ENCODE measurements around the gene CD48.

CD48 gene

DNA sequence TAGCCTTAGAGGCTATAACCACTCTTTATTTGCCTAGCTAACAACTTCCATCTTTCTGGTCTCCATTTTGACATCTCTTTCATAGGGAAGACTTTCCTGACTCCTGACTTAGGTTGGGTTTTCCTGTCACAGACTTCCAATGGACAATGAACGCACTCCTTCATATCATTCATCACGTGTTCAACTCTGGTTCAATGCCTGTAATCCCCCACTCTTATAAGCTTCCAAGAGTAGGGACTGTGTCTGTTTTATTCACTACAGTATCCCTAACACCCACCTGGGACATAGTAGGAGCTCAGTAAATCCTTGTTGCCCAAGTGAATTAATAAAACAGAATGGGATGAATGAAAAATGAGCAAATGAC, 69.4 kb downstream of the CD48 start:
- Histone ChIP-seq H3K27ac (peak overlapping the region in 6 of 21 experiments; percentile 20 to 95 (median 60)), H3K4me3 (peak overlapping the region in 1 of 7 experiments; percentile 0)

DNA sequence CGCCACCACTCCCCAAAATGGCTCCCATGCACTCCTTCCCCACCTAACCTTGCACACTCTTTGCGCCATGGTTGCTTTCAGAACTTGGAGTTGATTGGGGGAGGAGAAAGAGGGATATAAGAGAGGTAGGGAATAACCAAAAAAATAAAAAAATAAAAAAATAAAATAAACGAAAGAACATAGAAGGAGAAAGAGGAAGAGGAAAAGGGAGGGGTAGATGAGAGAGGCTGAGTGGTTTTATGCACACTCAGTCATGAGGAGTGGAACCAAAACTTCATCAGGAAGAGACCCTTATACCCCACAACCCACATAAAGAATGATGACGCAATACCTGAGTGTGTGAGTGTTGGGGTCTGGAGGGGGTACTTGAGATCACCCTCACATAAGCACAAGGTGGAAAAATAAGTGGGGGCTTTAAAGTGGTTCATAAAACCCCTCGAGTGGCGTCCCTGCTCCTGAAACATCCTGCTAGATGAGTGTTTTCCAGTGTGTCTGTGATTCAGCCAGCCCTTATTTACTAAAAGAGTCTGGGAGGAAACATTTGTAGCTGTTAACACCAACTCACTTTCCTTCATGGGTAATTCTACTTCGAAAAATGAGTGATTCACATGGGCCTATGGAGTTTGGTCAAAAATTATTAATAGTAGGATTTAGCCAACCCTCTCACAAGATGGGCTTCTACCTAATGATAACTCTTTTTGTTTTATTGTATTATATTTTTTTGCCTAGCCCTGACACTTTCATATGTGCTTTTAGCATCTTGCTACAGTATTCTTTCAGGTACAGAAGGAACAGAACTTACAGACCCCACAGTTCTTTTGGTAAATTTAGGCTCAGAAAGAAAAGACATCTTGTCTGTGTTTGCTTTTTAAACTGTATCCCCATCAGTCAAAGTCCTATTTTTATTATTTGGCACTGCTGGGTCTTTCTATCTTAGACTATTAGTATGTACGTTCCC, 70.0 kb downstream of the CD48 start:
- H3K4me3 ChIP-seq: peak overlapping the region in 1 of 7 experiments; percentile 0
- peak overlapping the region in 11 of 21 experiments; percentile 5 to 95 (median 54) for H3K27ac ChIP-seq

DNA sequence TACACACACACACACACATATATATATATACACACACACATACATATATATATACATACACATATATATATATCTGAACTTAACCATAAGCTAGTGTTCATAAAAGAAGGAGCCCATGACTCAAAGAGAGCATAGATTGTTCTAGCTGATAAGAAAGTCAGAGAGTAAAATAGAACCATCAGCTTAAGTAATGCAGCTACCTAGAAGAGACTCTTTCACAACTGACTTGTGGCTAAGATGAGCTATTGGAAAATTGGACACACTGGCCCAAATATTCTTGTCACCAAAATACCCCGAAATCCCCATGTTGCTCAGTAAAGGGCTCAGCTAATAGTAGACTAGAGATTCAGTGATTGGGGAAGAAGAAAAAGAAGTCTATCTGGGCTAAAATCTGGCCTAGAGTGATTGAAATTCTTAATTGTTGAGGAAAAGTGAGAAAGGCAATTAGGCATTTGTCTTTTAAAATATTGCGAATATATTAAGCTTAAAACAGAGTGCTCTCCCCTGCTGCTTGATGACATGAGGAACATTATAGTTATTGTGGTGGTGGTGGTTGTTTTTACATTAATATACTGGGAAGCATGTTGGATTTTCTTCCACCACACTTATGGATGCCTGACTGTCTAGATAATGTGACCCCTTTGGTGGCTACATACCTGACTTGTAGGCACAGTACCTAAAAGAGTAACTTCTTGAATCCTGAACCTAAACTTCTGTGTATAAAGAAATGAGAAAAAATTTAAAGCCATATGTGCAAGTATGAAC, 71.1 kb downstream of the CD48 start:
- no peak overlapping the region for H3K4me3 ChIP-seq
- H3K27ac ChIP-seq: peak overlapping the region in 6 of 21 experiments; percentile 5 to 95 (median 60)

DNA sequence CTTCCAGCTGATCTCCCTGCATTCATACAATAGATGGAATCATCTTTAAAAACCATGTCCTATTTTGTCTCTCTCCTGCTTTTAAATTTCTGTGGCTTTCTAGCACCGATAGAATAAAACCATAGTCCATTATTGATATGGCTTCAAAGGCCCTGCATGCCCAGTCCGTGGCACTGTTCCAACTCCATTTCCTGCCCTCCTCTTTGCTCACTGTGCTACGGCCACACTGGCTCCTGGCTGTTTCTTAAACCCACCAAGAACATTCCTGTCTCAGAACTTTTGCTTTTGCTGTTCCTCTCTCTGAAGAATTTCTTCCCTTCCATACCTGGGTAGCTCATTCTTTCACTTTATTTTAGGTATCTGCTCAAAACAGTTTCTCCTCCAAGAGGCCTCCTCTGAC, 72.0 kb downstream of the CD48 start:
- H3K4me3 ChIP-seq: no peak overlapping the region
- peak overlapping the region in 9 of 21 experiments; percentile 15 to 87 (median 58) for H3K27ac ChIP-seq

DNA sequence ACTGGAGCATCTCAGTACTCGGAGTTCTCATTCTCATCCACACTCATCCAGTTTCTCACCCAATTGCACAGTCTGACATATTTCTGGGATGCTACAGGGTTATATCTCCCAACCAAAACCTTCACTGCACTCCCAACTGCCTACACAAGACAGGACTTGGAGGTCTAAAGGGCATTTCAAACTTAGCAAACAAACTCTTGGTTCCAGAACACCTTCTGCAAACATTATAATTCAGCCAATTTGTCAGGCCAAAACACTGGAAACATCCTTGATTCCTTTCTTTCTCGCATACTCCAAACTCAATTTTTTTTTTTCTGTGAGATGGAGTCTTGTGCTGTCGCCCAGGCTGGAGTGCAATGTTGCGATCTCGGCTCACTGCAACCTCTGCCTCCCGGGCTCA, 72.7 kb downstream of the CD48 start:
- peak overlapping the region in 10 of 21 experiments; percentile 0 to 87 (median 56) for H3K27ac ChIP-seq
- no peak overlapping the region for H3K4me3 ChIP-seq

DNA sequence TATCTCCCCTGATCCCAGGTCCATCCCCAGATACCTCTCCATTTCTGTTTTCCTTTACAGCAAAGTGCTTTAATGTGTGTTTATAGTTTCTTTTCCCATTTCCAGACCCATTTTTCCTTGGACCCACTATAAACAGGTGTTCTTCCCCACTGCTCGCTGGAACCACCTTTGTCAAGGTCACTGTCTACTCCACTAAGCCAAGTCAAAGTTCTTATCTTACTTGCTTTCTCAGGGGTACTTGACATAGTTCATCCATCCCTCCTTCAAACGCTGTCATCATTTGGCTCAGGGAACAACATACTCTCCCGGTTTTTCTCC, 73.1 kb downstream of the CD48 start:
- Histone ChIP-seq H3K4me3 (no peak overlapping the region), H3K27ac (peak overlapping the region in 11 of 21 experiments; percentile 0 to 87 (median 55))

DNA sequence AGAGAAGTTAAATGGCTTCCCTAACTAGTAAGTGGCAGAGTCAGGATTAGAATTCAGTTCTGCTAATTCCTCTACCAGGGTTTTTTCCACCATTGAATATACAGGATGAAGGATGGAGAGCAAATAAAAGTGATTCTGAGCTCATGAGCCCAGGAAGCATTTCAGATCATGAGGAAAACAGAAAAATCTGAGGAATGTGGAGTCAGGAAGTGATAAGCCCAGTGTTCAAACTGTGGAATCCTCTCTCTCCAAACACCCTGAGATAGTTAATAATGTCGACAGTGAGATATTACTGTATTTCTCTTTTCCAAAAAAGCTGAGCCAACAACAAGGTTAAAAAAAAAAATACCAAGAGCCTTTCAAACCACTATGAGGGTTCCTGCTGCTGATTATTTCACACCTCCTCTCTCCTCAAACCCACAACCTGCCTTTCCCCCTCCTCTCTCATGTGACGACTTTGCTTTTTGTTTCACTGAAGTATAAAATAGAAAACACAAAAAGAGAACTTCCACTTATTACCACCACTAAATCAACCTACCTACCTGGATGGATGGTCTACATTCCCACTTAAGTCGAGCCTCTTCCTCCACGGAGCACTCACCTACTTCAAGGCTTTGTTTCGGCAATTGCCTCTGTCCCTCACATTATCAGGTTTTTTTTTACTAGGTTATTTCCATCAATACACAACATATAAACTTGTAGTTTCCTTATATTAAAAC, 73.6 kb downstream of the CD48 start:
- peak overlapping the region in 1 of 7 experiments; percentile 8 for H3K4me3 ChIP-seq
- peak overlapping the region in 10 of 21 experiments; percentile 0 to 87 (median 56) for H3K27ac ChIP-seq

DNA sequence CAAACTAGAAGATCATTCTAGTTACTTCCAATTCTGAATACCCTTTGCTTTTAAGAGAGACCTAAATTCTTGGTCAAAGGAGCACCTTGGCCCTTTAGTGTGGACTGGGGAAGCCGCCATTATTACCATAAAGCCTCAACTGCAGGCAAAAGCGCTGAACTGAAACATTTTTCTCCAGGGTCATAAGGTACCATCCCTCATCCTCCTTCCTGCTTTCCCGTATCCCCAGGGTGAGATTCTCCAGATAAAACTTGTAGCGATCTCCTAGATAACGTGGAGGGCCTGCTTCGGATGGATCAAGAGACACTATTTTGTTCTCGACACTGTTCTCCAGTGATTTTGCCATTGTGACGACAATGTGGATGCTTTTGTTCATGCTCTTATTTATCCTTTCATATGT, 74.6 kb downstream of the CD48 start:
- Histone ChIP-seq H3K27ac (peak overlapping the region in 3 of 21 experiments; percentile 55 to 87 (median 78)), H3K4me3 (no peak overlapping the region)

DNA sequence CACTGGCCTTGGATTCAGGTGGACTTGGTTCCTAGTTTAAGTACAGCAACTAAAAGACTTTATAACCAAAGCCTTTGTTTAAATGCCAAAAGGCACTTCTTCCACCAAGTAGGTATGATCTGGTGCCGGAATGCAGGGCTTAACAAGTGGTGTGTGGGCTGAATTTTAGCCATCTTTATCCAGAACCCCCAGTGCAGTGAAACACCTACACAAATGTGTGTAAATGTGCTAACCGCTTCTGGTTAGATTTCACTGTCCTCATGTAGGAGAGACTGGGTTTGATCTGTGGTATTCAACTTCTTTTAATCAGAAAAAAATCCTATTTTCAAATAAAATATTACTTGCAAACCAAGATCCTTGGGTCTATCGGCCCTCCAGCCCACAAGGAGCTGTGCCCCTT, 75.1 kb downstream of the CD48 start:
- Histone ChIP-seq H3K4me3 (no peak overlapping the region), H3K27ac (peak overlapping the region in 3 of 21 experiments; percentile 15 to 87 (median 18))

DNA sequence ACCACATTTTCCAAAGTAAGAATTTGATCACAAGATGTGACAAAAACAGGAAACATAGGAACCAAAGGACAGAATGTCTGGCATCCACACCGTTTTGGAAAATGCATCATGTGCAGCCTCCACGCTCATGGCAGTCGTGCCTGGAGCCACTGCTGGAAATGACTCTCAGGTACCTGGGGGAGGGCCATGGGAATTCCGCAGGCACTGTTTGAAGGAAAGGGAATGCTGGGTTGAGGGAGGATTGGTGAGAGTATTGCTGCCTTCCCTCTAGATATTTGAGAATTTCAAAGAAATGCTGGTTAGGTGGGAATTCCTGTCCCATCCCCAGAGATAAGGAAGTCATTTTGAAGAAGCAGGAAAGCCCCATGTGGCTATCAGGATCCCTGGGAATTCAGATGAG, 75.5 kb downstream of the CD48 start:
- Histone ChIP-seq H3K27ac (peak overlapping the region in 3 of 21 experiments; percentile 15 to 87 (median 18)), H3K4me3 (no peak overlapping the region)

DNA sequence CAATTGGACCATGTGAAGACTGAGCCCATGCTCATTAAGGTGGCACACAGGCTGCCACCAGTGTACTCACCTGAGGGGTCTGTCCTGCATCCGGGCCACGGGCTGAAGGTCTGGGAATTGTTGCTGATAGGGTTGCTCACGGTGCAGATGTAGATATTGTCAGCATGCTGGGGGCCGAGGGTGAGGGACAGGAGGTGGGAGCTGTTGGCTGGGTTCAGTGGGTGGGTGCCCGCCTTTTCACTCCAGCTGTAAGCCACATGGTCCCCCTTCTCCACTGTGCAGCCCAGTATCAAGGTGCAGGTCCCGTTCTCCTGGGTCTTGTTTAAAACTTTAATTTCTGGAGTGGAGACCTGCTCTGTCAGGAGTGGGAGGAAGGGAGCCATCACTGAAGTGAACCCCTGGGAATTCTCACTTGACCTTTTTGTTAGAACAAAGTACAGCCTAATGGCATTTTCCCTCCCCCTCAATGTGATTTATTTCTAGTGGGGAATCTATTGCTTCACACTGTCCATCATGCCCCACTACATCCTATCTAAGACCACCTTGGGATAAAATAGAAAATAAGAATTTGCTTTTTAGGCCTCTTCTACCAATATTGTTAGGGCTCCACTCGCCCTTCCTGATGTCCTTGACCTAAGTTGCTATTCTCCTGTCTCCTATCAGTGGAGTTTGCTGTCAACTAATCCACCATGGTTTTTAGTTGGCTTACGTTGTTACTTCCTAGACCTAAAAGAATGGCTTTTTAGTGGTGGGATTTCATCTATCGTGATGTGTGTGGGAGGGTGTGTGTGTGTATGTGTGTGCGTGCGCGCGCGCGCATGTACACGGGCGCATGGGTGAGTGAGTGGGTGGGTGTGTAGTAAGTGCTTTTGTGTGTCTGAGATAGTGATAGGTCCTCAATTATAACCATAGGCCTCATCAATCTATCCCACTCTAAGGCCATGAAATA, 76.8 kb downstream of the CD48 start:
- H3K27ac ChIP-seq: peak overlapping the region in 2 of 21 experiments; percentile 1 to 74
- H3K4me3 ChIP-seq: no peak overlapping the region

DNA sequence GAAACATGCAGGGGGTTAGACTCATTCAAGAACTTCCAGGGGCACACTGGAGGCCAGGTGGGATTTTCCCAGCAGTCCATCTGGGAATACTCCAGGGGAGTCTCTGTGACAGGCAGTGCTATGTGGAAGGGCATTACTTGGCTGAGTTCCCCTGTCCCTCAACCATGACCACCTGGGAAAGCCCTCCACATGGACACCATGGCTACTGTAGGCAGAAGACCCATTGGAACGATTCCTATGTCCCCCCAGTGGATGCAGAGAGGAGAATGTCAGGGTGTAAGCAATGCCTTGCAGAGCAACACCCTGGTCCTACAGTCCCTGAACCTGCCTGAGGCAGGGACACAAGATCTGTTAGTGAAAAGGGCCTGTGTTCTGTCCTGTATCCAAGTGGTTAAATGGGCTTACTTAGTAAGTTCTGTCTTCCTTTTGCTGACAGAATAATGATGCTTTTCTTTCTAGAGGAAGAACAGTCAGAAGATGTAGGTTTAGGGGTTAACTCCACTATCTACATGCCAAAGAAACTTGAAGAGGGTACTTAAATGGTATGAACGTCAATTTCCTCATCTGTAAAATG, 78.2 kb downstream of the CD48 start:
- no peak overlapping the region for H3K4me3 ChIP-seq
- peak overlapping the region in 3 of 21 experiments; percentile 11 to 74 (median 25) for H3K27ac ChIP-seq

DNA sequence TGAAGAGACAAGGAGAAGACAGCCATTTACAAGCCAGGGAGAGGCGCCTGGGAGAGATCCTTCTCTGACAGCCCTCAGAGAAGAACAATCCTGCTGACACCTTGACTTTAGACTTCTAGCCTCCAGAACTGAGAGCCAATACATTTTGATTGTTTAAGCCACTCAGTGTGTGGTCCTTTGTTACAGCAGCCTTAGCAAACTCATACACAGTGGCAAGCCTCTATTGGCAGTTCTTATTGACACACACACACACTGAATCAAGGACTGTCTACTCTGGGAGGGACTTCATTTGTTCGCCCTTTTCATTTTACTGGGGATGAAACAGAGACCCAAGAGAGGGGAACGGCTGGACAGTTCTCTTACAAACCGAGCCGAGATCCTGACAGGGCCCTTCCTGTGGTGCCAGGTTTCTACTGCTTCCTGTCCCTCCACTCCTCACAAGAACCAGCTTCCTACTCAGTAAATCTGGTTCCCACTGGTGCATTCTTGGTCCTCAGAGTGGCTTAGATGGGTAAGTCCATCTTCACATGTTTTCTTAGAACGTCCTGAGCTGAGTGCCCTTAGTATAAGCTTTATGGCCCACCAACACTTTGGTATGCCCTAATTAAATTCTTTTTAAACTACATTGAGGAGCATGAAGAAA, 79.5 kb downstream of the CD48 start:
- H3K27ac ChIP-seq: peak overlapping the region in 5 of 21 experiments; percentile 1 to 74 (median 20)

DNA sequence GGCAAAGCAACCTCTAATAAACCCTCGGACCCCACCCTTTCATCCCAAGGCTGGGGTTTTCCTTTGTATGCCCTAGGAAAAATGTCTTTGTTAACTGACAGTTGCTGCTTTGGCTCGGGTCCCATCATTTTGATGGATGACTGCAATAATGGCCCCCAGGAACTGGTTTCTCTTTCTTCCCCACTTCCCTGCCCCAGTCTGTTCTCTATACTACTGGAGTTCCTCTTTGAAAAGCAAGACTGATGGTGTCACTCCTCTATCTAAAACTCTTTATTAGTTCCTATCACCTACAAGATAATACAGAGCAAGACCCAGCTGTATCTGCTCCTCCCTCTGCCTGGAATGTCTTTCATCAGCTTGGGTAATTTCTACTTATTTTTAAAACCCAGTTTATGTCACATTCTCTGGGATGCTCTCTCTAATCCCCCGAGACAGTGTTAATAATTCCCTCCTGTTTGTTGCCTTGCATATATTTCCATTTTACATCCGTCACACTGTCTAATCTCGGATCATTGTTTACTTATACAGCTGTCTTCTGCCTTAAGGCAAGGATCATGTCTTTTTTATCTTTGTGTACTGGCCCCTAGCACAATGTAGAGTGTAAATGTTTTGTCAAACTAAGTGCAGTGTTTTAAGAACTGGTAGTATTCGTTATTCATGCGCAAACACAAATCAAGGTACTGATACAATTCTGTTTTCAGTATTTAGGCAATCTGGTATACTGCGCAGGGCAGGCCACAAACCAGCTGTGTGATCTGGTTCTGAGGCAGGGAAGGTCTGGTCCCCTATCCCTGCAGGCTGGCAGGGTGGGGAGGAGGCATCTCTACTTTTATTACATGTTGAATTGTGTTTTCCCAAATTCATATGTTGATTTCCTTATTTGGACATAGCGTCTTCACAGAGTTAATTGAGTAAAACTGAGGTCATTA, 80.8 kb downstream of the CD48 start:
- Histone ChIP-seq H3K27ac (peak overlapping the region in 3 of 21 experiments; percentile 69 to 84 (median 80)), H3K4me3 (no peak overlapping the region)

More for the DNA sequence above, 79.5 kb downstream of the CD48 start:
- no peak overlapping the region for H3K4me3 ChIP-seq

DNA sequence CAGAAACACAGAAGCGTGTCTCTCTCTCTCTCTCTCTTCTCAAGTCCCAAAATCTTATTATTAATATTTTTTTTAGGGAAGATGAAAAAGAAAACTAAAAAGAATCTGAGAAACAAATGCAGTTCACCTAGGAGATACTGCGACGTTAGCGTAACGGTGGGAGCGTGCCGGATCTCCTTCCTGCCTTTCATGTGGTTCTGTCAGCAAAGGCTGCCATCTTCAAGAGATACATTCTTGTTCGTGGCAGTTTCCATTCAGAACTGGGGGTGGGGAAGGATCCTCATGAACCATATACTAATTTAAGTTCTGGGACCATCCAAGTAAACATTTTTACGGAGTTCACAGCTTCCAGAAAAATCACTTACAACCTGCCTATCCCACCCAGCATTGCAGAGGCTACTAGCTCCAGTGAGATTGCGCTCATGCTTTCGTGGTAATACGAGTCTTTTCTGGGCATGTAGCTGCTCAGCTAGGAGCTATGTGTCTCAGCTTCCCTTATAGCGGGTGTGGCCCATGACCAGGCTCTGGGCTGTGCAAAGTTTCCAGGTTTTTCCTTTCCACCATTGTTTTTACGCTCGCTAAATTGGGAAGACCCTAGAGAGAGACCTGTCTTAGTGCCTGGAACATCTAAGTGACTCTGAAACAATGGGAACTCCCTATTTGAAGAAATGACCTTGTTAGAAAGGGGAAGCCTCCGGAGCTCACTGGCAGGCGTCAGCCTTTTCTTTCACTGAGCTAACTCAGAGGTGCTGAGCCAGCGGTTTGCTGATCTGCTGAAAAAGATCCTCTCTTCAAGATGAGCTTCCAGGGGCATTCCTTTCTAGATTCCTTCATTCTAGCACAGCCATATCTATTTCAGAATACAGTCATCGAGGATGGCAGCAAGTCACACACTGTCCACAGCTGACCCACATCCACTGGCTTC, 82.1 kb downstream of the CD48 start:
- Histone ChIP-seq H3K27ac (peak overlapping the region in 12 of 21 experiments; percentile 1 to 84 (median 66)), H3K4me3 (no peak overlapping the region)

DNA sequence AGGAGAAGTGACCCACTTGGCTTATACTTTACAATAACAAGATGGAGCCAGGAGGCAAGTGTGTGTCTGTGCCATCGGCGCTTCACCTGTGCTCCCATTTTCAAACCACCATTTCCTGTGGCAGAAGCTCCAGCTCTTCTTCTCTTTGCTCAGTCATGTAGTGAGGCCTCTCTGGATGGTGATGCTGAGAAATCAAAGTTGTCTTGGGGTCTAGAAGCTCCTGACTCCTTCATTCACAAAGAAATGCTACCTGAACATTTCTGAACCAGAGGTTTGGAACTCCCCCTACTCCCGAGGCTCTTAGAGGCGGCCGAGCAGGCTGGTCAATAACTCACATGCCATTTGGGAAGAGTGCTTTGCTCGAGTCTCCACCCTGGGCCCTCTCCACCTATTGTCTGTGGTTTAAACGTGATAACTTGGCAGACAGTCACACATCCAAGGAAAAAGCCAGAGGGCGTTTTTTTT, 82.8 kb downstream of the CD48 start:
- H3K4me3 ChIP-seq: no peak overlapping the region
- peak overlapping the region in 12 of 21 experiments; percentile 1 to 84 (median 66) for H3K27ac ChIP-seq
